Thoracic aorta (tissue), 2 donors: ENCODE measurements around the gene TTC21A. TPM values are rescaled to one million over a fixed set of nuclear protein-coding genes. Genes with fewer than 3 reads are reported as not detected.
A peak's percentile ranks its signal among the peaks of the same experiment; 100 is the strongest.

ENCODE experiments used
- ATAC-seq: fragments of 150-250 bp; one replicate; pipeline ENCODE4 v1.8.0; 2017; ENCODE audit warnings: low read depth; ENCODE audit not compliant: insufficient number of reproducible peaks, low FRiP score
- DNase-seq: peaks from one replicate; pipeline ENCODE4 v3.0.0-alpha.2; 2020; ENCODE audit warnings: low spot score
- H3K27ac ChIP-seq, 2 donors: fragments of 200-600 bp; sonication (generic); 1 replicate in 1 of 2; 2 replicates in 1 of 2; pipeline ENCODE4 v1.5.1; 2016; ENCODE audit warnings: mild to moderate bottlenecking in 2 of 2, moderate library complexity in 2 of 2
- H3K27me3 ChIP-seq: fragments of 200-600 bp; sonication (generic); replicated peaks from 2 replicates; pipeline ENCODE4 v1.6.0; 2016; ENCODE audit warnings: mild to moderate bottlenecking; ENCODE audit not compliant: insufficient read depth
- H3K36me3 ChIP-seq: fragments of 200-600 bp; sonication (generic); one replicate; pipeline ENCODE4 v1.5.1; 2016
- H3K4me1 ChIP-seq, 2 donors: fragments of 200-600 bp; sonication (generic); 1 replicate in 1 of 2; 2 replicates in 1 of 2; pipeline versions ENCODE4 v1.5.1 to v1.6.0; 2016; ENCODE audit warnings: low read depth in 2 of 2, mild to moderate bottlenecking in 1 of 2; ENCODE audit not compliant: control insufficient read depth in 1 of 2
- H3K4me3 ChIP-seq: fragments of 200-600 bp; sonication (generic); 2 replicates; pipeline ENCODE4 v1.5.1; 2016; ENCODE audit warnings: mild to moderate bottlenecking
- H3K9me3 ChIP-seq: fragments of 200-600 bp; sonication (generic); 2 replicates; pipeline ENCODE4 v1.5.1; 2016
- total RNA-seq, 2 donors: library from RNA; depleted of rRNA; stranded (reverse); fragments of >200 nt; gene quantifications; one replicate each; pipeline versions ENCODE4 v1.1.0 to v1.2.3, GENCODE V29; 2016
- TF ChIP-seq, protein P1 (sequence below): fragments of 200-600 bp; sonication (generic); IDR thresholded peaks from one replicate; pipeline ENCODE4 v1.5.1; 2019; ENCODE audit warnings: antibody characterized with exemption

TTC21A gene
- total RNA-seq, 2 donors from 2014 or later = 3.0 to 14.9 TPM

DNA sequence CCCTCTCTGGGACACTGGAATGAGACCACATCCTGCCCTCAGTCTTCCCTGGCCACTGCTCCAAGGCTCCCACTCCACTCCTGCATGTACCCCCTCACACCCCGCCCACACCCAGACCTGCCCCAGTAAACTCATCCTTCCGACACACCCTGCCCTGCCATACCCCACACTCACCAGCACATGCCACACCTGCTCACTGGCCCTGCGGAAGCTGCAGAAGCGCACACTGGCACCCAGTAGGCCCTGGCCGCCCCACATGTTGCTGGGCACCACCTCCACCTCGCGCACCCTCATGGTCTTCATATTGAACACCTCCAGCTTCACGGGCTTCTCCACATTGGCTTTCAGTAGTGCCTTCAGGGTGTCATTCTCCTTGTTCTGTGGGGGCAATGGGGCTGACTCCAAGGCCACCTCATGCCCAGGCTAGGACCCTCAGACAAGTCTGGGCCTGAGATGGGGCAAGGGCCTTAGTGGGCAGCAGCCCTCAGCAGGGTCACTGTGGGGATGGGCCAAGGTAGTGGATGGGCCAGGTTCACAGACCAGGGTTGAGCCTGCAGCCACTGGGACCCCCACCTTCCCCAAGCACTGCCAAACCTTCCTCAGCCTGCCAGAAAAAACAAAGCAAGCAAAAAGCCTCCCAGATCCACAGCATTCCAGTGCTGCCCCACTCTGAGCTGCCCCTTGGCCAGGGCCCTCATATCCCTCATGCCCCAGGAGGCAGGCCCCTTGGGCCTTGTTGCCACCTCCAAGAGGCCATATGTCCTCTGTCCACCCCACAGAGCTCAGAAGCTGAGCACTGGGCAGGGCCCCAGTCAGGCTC lies 4.8 kb upstream of the TTC21A start:
- DNase-seq (no peak), ATAC-seq (no peak)
- Histone ChIP-seq H3K4me3 (no peak overlapping the region), H3K27me3 (no peaks in the 10 kb centered on the region), H3K27ac (no peak overlapping the region), H3K9me3 (no peaks in the 10 kb centered on the region), H3K4me1 (peaks cover 14 to 41% of the 10 kb centered on the region in 2 donors), H3K36me3 (peaks cover 24% of the 10 kb centered on the region)
- TF ChIP-seq, protein P1, sequence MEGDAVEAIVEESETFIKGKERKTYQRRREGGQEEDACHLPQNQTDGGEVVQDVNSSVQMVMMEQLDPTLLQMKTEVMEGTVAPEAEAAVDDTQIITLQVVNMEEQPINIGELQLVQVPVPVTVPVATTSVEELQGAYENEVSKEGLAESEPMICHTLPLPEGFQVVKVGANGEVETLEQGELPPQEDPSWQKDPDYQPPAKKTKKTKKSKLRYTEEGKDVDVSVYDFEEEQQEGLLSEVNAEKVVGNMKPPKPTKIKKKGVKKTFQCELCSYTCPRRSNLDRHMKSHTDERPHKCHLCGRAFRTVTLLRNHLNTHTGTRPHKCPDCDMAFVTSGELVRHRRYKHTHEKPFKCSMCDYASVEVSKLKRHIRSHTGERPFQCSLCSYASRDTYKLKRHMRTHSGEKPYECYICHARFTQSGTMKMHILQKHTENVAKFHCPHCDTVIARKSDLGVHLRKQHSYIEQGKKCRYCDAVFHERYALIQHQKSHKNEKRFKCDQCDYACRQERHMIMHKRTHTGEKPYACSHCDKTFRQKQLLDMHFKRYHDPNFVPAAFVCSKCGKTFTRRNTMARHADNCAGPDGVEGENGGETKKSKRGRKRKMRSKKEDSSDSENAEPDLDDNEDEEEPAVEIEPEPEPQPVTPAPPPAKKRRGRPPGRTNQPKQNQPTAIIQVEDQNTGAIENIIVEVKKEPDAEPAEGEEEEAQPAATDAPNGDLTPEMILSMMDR = no peak

DNA sequence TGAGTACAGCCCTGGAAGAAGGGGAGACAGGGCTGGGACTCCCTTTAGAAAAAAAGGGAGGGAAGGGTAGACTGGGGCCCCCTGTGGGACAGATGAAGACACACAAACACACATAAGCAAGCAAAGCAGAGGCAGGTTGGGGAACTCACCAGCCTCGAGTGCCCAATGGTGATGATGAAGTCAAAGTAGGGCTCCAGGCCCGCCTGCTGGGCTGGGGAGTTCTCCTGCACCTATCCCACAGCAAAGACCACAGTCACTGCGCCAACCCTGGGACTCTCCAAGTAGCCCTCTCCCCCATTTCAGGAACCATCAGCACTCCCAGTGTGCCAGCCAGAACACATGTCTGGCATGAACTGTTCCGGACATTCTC lies 4.2 kb upstream of the TTC21A start:
- TF ChIP-seq, protein P1 = no peak
- Histone ChIP-seq H3K4me3 (no peak overlapping the region), H3K4me1 (peaks cover 14 to 47% of the 10 kb centered on the region in 2 donors), H3K36me3 (peaks cover 19% of the 10 kb centered on the region), H3K9me3 (no peaks in the 10 kb centered on the region), H3K27ac (no peak overlapping the region), H3K27me3 (no peaks in the 10 kb centered on the region)
- no peak for ATAC-seq
- no peak for DNase-seq

DNA sequence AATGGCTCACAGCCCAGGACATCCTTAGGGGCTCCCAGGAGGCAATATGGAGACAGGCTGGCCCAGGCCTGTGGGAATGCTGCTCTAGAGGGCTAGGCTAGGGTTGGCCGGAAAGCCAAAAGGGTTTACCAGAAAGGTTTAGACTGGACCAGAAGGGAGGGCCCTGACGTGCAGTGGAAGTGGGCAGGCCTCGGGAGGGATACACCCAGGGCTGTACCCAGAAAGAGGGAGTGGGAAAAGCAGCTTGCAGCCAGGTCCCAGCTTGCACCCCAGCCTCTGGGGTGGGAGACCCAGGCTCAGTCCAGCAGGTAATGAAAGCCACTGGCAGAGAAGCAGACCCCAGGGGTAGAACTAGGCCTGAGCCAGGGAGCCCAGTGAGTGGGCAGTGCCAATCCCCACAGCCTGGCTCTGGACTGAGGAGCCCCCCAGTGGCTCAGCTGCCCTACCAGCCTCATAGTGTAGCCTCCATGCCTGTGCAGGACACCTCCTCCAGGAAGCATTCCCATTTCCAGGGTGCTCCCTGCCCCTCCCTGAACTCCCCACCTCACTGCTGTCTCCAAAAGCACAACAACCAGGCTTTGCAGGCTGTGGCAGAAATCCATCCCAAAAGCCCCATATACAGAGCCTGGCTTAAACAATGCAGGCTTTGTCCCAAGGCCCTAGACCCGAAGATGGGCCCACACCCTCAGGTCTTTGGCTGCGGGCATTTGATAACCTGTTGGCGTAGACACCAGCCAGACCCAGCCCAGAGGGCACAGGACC lies 3.5 kb upstream of the TTC21A start:
- ATAC-seq = no peak

DNA sequence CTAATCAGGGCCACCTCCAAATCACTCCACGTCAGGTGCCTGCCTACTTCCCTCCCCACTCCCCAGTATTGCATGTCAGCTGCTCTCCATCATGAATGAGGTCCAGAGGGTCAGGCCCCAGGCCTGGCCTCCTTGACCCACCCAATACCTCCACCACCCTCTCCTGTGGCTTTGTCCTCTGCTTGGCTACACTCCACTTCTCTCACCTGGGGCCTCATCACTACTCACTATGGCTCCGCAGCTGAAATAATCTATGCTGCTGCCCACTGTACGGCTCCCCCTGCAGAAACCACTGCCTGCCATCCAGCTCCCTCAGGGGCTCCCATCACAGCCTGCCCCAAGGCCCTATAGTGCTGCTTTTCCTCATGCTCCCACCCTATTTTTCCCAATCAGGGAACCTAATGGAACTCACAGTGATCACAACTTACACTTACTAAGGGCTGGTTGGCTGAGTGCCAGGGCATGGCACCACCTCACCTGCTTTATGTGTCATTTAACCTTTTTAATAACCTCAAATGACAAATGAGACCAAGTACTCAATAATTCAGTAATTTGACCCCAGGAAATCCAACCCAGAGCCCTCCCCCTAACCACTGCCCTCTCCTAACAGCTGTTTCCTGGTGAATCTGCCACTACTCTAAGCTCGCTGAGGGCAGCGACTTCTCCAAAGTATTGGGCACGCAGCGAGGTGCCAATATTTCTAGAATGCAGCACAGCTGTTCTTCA lies 2.4 kb upstream of the TTC21A start:
- H3K4me1 ChIP-seq = peaks cover 14 to 53% of the 10 kb centered on the region in 2 donors
- no peak overlapping the region for H3K27ac ChIP-seq
- ATAC-seq (no peak), DNase-seq (no peak)
- no peaks in the 10 kb centered on the region for H3K9me3 ChIP-seq
- peaks cover 1% of the 10 kb centered on the region for H3K36me3 ChIP-seq
- no peaks in the 10 kb centered on the region for H3K27me3 ChIP-seq
- TF ChIP-seq, protein P1 = no peak
- H3K4me3 ChIP-seq = peak overlapping the region; percentile 96

More for the DNA sequence above, 3.5 kb upstream of the TTC21A start:
- peak overlapping the region in 1 of 2 donors; percentile 5 for H3K27ac ChIP-seq
- DNase-seq = no peak
- H3K4me1 ChIP-seq = peaks cover 14 to 53% of the 10 kb centered on the region in 2 donors
- no peak overlapping the region for H3K4me3 ChIP-seq
- TF ChIP-seq, protein P1 = no peak
- H3K9me3 ChIP-seq = no peaks in the 10 kb centered on the region
- H3K36me3 ChIP-seq = peaks cover 12% of the 10 kb centered on the region
- H3K27me3 ChIP-seq = no peaks in the 10 kb centered on the region

DNA sequence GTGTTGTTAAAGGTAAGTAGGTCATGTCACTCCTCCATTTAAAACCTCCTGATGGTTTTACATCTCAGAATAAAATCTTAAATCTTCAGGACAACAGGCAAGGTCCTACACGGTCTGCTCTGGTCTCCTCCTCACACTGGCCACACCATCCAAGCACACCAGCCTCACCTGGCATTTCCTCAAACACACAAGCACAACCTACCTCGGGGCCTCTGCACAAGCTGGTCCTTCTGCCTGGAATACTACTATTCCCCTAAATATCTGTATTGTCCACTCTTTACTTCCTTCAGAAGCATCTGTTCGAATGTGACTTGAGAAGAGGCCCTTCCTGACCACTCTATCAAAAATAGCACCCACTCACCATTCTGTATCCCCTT lies 1.8 kb upstream of the TTC21A start:
- no peaks in the 10 kb centered on the region for H3K27me3 ChIP-seq
- no peak for ATAC-seq
- no peak overlapping the region for H3K27ac ChIP-seq
- no peaks in the 10 kb centered on the region for H3K9me3 ChIP-seq
- H3K4me3 ChIP-seq = peak overlapping the region; percentile 96
- TF ChIP-seq, protein P1 = no peak
- H3K4me1 ChIP-seq = peaks cover 14 to 53% of the 10 kb centered on the region in 2 donors
- no peak for DNase-seq
- H3K36me3 ChIP-seq = no peaks in the 10 kb centered on the region
